LNCAP (cell line): ENCODE measurements around the gene RFX2.

Experiments used
- TF ChIP-seq, protein P1 (sequence below): fragments of 450-650 bp; IDR thresholded peaks from 2 replicates; pipeline ENCODE4 v1.5.1; 2017; ENCODE audit warnings: mild to moderate bottlenecking

Gene RFX2

DNA sequence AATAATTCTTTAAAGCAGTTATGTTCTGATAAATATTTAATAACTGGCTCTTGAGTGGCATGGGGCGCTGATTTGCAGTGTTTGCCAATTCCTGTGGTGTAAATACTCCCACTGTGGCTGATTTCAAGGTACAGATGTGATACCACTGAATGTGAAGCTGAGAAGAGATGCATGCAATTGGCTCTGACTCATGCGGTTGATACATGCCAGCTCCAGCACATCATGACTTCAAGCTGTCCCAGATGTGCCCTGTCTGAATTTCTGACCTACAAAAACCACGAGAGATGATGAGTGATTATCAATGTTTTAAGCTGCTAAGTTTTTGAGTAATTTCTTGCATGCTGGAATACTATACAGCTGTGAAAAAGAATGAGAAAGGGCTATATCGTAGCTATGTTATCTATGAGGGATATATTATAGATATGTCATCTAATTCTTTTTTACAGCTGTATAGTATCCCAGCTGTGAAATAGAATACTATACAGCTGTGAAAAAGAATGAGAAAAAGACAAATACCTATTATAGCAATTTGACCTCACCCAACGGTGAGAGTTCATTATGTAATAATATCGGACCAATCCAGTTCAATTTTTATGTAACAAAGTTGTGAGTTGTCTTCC lies 17.5 kb upstream of the RFX2 start:
- TF ChIP-seq, protein P1, sequence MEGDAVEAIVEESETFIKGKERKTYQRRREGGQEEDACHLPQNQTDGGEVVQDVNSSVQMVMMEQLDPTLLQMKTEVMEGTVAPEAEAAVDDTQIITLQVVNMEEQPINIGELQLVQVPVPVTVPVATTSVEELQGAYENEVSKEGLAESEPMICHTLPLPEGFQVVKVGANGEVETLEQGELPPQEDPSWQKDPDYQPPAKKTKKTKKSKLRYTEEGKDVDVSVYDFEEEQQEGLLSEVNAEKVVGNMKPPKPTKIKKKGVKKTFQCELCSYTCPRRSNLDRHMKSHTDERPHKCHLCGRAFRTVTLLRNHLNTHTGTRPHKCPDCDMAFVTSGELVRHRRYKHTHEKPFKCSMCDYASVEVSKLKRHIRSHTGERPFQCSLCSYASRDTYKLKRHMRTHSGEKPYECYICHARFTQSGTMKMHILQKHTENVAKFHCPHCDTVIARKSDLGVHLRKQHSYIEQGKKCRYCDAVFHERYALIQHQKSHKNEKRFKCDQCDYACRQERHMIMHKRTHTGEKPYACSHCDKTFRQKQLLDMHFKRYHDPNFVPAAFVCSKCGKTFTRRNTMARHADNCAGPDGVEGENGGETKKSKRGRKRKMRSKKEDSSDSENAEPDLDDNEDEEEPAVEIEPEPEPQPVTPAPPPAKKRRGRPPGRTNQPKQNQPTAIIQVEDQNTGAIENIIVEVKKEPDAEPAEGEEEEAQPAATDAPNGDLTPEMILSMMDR, result no peak

DNA sequence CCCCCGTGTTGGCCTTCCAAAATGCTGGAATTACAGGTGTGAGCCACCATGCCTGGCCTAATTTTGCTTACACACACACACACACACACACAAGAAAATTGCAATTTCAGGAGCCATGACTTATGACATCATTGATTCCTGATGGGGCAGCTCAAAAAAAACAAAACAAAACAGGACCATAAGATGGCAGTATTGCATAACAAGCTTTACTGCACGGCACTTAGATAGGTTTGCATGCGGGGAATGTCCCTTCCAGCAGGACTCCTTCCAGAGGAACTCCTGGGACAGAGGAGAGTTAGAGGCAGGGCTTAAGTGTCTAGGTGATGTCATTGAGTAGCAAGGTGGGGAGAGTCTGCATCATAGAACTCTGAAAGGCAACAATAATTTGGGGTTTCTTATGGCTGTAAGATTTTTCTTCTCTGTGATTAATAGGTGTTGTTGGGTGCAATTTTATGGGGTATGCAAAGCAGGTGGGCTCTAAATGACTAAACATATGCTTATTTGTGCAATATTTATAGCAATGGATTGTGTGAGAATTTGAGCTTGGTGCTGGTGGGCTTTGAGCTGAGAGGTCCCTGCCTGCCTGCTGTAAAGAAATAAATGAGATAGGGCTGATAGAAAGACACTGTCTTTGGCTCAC lies 16.2 kb upstream of the RFX2 start:
- TF ChIP-seq, protein P1, result peak; percentile 42; the same call in 1 of the 2 replicates

DNA sequence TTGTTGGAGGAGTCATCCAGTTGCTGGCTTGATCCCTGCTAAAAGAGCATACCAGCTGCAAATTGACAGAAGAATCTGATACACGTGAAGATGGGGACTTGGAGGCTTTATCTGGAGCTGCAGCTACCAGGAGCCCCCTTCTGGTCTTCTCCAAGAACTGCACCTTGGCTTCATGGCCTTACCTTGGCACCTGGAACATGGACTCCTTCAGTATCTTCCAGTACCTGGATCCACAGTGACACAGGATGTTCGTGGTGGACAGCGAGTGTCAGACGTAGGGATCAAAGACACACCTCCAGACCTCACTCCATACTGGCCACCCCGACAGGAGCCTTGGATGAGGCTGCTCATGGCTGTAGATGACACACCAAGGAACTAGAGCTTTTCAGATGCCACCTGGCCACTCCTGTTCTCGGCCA lies 15.3 kb upstream of the RFX2 start:
- TF ChIP-seq, protein P1, result peak; percentile 86

DNA sequence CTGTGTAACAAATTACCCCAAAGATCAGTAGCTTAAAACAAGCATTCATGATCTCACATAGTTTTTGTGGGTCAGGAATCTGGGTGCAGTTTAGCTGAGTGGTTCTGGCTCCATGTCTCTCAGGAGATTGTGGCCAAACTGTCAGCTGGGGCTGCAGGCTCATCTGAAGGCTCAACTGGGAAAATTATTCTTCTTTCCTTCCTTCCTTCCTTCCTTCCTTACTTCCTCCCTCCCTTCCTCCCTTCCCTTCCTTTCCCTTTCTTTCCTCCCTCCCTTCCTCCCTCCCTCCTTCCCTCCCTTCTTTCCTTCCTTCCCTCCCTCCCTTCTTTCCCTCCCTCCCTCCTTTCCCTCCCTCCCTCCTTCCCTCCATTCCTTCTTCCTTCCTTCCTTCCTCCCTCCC lies 8.7 kb upstream of the RFX2 start:
- TF ChIP-seq, protein P1, result no peak

DNA sequence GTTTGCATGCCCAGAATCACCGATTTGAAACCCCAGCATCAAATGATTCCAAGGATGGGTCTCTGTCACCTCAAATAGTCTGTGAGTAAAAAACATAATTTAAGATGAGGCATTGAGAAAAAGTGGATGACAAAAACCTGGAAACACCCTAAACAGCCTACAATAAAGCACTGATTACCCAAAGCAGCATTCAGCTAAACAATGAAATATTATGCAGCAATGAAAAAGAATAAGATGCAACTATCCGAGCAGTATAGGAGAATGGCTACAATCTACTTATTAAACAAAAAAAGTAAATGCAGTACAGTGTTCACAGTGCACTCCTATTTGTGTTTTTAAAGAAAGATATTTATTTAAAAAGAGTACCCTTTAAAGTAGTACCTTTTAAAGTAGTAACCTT lies 7.7 kb upstream of the RFX2 start:
- TF ChIP-seq, protein P1, result no peak

DNA sequence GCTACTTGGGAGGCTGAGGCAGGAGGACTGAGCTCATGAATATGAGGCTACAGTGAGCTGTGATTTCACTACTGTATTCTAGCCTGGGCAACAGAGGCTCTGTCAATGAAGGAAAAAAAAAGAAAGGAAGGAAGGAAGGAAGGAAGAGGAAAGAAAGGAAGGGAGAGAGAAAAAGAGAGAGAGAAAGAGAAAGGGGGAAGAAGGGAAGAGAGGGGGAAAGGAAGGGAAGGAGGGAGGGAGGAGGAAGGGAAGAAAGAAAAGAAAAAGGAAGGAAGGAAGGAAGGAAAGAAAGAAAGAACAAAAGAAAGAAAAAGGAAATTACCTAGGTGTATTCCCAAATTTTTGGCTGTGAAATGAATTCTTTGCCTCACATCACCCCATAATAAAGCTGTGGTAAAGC lies 7.2 kb upstream of the RFX2 start:
- TF ChIP-seq, protein P1, result no peak

DNA sequence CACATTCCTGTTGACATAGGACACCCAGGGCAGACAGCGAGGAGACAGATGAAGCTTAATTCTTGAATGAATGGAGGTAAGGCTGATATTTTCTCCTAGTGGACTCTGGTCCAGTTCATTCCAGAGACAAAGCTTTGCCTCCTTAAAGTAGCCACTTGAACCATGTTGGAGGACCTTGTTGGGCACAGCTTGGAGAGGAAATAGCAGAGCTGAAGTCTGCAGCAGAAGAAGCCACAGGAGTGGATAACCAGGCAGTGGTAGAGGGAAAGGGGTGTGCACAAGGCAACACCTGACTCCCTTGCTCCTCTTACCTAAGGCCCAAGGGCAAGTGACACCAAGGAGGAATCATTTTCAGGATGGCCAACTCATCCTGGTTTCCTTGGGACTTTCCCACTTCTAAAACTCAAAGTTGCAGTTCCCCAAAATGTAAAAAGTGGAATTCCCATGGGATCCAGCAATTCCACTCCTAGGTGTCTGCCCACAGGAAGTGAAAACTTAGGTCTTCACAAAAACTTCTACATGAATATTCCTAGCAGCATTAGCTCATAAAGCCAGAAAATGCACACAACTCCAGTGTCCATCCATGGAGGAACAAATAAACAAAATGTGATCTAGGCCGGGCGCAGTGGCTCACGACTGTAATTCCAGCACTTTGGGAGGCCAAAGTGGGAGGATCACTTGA lies 6.6 kb upstream of the RFX2 start:
- TF ChIP-seq, protein P1, result no peak
